HPDE6-E6E7 (cell line): ENCODE results near the gene SPEN.
"Not testable (repeated sequence)": the region's sequence is repeated elsewhere in the genome, so short reads cannot be mapped to it uniquely, and the experiment has no call there.

Experiments used
- DNase-seq: peaks from one replicate; pipeline ENCODE4 v3.0.0; 2011; ENCODE audit warnings: missing footprints; ENCODE audit errors: extremely low spot score

SPEN gene

GRCh38 chr1:15892857-15893599 lies 45.5 kb downstream of the SPEN start:
- not testable (repeated sequence) for DNase-seq

- no peak for DNase-seq
Measured at GRCh38 chr1:15895233-15895632, 47.7 kb downstream of the SPEN start.

DNA sequence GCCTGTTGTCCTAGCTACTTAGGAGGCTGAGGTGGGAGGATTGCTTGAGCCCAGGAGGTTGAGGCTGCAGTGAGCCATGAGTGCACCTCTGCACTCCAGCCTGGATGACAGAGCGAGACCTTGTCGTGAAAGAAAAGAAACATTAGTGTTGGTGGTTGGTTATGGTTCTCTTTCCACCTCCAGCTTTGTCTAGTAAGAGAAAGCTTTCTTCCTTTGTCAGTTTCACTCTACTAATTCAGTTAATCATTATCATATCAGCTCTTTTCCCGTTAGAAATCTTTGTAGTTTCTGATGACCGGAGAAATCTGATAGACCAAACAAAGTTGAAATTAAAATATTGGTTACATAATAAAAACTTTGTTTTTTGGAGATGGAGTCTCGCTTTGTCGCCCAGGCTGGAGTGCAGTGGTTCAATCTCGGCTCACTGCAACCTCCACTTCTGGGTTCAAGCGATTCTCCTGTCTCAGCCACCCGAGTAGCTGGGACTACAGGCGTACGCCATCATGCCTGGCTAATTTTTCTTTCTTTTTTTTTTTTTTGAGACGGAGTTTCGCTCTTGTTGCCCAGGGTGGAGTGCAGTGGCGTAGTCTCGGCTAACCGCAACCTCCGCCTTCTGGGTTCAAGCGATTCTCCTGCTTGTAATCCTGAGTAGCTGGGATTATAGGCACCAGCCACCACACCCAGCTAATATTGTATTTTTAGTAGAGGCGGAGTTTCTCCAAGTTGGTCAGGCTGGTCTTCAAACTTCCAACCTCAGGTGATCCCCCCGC lies 49.5 kb downstream of the SPEN start:
- DNase-seq: not testable (repeated sequence)

GRCh38 chr1:15899266-15899665 lies 51.8 kb downstream of the SPEN start:
- no peak for DNase-seq

GRCh38 chr1:15900662-15901279 lies 53.3 kb downstream of the SPEN start:
- DNase-seq: no peak

DNA sequence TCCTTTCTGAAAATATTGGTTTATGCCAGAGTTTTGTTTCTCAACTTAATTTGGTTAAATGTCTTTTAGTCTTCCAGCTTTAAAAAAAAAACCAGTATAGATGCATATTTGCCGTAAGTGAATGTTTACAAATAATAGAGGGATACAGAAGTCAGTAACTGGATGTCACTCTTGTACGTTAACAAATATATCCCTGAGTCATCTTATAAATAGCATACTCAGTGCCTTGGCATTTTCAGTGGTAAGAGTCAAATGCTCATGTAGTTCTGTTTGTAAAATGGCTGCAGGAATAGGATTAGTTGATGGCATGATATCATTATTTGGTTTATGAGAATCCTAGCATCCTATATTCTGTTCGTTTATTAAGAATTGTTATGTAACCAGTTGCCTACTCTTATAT lies 55.4 kb downstream of the SPEN start:
- peak; percentile 25 for DNase-seq

DNA sequence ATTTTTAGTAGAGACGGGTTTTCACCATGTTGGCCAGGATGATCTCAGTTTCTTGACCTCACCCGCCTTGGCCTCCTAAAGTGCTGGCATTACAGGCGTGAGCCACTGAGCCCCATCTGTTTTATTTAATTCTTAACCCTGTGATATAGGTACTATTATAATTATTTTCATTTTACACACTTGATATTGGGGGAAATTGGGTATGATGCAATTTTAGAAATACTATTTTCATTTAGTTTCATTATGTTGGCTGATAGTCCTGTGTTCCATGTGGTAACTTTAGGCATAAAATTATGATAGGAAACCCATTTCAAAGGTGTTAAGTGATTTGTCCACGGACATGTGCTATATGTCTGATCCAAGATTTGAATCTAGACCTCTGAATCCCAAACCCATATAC lies 61.1 kb downstream of the SPEN start:
- DNase-seq: no peak

GRCh38 chr1:15911141-15911540 lies 63.6 kb downstream of the SPEN start:
- DNase-seq: no peak

GRCh38 chr1:15911927-15912326 lies 64.4 kb downstream of the SPEN start:
- DNase-seq: no peak

DNA sequence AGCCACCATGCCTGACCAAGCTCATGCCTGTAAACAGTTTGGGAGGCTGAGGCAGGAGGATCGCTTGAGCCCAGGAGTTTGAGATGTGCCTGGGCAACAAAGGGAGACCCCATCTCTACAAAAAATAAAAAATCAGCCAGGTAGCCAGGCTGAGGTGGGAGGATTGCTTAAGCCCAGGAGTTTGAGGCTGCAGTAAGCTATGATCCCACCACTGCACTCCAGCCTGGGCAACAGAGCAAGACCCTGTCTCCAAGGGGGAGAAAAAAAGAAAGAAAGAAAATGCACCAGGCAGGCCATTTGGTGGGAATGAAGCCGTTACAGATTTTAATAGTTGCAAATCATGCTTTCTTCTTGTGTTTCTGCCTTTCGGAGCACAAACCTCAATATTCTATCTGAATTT lies 66.1 kb downstream of the SPEN start:
- DNase-seq: not testable (repeated sequence)

GRCh38 chr1:15915991-15916390 lies 68.5 kb downstream of the SPEN start:
- no peak for DNase-seq

DNA sequence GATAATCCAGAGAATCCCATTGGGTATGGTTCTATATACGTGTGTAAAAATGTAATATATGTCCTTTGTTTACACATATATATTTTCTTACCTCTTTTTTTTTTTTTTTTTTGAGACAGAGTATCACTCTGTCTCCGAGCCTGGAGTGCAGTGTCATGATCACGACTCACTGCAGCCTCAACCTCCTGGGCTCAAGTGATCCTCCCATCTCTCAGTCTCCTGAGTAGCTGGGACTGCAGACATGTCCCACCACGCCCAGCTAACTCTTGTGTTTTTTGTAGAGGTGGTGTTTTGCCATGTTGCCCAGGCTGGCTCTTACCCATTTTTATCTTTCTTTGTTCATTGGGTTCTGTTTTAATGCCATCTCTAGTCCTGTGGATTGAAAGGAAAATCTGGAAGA lies 68.9 kb downstream of the SPEN start:
- DNase-seq: no peak

DNA sequence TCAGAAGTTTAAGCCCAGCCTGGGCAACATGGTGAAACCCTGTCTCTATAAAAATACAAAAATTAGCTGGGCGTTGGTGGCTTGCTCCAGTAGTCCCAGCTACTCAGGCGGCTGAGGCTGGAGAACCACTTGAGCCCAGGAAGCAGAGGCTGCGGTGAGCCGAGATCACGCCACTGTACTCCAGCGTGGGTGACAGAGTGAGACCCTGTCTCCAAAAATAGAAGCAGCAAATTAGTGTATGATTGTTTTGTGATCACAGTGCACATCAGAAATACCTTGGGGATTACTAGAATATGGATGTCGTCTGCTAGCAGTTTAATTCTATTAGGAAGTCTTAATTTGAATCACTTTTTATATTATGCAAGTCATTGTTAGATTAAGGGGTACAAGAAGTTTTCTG lies 69.4 kb downstream of the SPEN start:
- DNase-seq: no peak

DNA sequence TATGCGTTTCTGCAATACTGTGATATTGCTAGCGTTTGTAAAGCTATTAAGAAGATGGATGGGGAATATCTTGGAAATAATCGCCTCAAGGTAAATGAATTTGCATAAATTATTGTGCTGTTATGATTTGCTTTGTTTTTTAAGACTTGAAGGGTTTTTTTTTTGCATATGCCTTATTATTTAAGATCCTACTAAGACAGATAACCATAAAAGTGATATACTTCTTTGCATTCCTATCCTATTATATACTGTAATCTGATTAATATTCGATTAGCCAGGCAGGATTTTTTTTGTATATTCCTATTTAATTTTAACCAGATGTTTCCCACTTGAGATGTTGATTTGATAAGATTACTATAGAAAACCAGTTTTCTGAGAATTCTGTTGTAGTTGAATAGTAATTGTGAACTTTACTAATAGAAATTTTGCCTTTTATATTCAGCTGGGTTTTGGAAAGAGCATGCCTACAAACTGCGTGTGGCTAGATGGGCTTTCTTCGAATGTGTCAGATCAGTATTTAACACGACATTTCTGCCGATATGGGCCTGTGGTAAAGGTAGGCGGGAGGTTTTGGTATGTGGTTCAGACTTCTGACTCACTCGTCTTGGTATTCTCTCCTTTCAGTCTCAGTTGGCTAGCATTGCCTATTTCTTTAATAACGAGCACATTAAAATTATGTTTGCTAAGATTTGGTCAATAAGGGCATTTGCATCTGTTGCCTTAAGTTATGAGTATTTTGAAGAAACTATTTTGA lies 71.6 kb downstream of the SPEN start:
- DNase-seq: peak; percentile 44

- peak; percentile 63 for DNase-seq
Measured at GRCh38 chr1:15923241-15923640, 75.7 kb downstream of the SPEN start.

DNA sequence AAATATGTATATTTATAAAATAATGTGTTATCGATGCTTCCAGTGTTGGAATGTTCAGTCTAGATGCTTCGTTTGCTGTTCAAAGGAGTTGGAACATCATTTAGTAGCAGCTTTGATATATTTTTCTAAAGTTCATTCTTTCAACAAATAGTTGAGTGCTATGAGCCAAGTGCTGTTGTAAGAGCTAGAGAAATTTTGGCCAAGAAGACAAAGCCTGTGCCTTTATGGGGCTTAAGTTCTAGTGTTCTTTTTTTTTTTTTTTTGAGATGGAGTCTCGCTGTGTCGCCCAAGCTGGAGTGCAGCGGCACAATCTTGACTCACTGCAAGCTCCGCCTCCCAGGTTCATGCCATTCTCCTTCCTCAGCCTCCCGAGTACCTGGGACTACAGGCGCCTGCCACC lies 78.9 kb downstream of the SPEN start:
- not testable (repeated sequence) for DNase-seq

DNA sequence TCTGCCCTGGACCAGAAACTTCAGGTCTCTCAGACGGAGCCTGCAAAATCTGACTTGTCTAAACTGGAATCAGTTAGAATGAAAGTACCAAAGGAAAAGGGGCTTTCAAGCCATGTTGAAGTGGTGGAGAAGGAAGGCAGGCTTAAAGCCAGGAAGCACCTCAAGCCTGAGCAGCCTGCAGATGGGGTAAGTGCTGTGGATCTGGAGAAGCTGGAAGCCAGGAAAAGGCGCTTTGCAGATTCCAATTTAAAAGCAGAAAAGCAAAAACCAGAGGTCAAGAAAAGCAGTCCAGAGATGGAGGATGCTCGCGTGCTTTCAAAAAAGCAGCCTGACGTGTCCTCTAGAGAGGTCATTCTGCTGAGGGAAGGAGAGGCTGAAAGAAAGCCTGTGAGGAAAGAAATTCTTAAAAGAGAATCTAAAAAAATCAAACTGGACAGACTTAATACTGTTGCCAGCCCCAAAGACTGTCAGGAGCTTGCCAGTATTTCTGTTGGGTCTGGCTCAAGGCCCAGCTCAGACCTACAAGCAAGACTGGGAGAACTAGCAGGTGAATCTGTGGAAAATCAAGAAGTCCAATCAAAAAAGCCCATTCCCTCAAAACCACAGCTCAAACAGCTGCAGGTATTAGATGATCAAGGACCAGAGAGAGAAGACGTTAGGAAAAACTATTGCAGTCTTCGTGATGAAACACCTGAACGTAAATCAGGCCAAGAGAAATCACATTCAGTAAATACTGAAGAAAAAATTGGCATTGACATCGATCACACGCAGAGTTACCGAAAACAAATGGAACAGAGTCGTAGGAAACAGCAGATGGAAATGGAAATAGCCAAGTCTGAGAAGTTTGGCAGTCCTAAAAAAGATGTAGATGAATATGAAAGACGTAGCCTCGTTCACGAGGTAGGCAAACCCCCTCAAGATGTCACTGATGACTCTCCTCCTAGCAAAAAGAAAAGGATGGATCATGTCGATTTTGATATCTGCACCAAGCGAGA lies 81.8 kb downstream of the SPEN start:
- DNase-seq: no peak

DNA sequence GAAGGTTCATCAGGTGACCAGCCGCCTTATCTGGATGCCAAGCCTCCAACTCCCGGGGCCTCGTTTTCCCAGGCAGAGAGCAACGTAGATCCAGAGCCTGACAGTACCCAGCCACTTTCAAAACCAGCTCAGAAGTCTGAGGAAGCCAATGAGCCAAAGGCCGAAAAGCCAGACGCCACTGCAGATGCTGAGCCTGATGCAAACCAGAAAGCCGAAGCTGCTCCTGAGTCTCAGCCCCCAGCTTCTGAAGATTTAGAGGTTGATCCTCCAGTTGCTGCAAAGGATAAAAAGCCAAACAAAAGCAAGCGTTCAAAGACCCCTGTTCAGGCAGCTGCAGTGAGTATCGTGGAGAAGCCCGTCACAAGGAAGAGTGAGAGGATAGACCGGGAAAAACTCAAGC lies 83.9 kb downstream of the SPEN start:
- no peak for DNase-seq

- DNase-seq: no peak
Measured at GRCh38 chr1:15931884-15932283, 84.4 kb downstream of the SPEN start.

GRCh38 chr1:15932612-15933011 lies 85.1 kb downstream of the SPEN start:
- DNase-seq: no peak

DNA sequence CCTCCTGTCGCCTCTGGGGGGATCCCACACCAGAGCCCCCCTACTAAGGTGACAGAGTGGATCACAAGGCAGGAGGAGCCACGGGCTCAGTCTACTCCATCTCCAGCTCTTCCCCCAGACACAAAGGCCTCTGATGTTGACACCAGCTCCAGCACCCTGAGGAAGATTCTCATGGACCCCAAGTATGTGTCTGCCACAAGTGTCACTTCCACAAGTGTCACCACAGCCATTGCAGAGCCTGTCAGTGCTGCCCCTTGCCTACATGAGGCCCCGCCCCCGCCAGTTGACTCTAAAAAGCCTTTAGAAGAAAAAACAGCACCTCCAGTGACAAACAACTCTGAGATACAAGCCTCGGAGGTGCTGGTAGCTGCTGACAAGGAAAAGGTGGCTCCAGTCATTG lies 86.2 kb downstream of the SPEN start:
- DNase-seq: no peak
